ENCODE measurements around the gene INO80D. TPM values are rescaled to one million over a fixed set of nuclear protein-coding genes. Genes with fewer than 3 reads are reported as not detected.
A peak's percentile ranks its signal among the peaks of the same experiment; 100 is the strongest.

Gene INO80D
- total and polyA plus RNA-seq, 2 of the 13 experiments (the other 11 are each of a cell fraction or from before 2014, with no cell fraction given): 7.6 to 7.9 TPM

DNA sequence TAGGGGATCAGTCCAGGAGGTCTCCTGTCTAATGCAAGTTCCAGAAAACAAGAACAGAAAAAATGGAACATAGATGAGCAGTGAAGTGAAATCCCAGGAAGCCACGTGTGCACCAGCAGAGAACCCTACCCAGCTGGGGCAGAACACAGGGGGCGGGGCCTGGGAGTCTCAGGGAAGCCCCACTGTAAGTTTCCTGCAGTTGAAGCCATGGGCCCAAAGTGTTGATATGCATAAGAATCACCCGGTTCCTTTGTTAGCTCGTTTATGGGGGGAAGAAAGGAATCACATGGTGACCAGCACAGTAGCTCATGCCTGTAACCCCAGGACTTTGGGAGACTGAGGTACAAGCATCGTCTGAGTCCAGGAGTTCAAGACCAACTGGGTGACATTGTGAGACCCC, 131.3 kb downstream of the INO80D start (continued):
- TF ChIP-seq, protein P1, sequence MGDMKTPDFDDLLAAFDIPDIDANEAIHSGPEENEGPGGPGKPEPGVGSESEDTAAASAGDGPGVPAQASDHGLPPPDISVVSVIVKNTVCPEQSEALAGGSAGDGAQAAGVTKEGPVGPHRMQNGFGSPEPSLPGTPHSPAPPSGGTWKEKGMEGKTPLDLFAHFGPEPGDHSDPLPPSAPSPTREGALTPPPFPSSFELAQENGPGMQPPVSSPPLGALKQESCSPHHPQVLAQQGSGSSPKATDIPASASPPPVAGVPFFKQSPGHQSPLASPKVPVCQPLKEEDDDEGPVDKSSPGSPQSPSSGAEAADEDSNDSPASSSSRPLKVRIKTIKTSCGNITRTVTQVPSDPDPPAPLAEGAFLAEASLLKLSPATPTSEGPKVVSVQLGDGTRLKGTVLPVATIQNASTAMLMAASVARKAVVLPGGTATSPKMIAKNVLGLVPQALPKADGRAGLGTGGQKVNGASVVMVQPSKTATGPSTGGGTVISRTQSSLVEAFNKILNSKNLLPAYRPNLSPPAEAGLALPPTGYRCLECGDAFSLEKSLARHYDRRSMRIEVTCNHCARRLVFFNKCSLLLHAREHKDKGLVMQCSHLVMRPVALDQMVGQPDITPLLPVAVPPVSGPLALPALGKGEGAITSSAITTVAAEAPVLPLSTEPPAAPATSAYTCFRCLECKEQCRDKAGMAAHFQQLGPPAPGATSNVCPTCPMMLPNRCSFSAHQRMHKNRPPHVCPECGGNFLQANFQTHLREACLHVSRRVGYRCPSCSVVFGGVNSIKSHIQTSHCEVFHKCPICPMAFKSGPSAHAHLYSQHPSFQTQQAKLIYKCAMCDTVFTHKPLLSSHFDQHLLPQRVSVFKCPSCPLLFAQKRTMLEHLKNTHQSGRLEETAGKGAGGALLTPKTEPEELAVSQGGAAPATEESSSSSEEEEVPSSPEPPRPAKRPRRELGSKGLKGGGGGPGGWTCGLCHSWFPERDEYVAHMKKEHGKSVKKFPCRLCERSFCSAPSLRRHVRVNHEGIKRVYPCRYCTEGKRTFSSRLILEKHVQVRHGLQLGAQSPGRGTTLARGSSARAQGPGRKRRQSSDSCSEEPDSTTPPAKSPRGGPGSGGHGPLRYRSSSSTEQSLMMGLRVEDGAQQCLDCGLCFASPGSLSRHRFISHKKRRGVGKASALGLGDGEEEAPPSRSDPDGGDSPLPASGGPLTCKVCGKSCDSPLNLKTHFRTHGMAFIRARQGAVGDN (CRISPR knock-in tag; IDR thresholded peaks at IDR 0.05): peak; percentile 45; the same call in 1 of the 2 replicates
- TF ChIP-seq MED1 (CRISPR knock-in tag; IDR thresholded peaks at IDR 0.05): 0 out of 2 replicates have a peak, but pooled peaks have one; percentile 29
- 0 out of 2 replicates have a peak, but pooled peaks have one; percentile 35 for TF ChIP-seq ZMYM3 (CRISPR knock-in tag; IDR thresholded peaks at IDR 0.05)
- TF ChIP-seq, protein P2, sequence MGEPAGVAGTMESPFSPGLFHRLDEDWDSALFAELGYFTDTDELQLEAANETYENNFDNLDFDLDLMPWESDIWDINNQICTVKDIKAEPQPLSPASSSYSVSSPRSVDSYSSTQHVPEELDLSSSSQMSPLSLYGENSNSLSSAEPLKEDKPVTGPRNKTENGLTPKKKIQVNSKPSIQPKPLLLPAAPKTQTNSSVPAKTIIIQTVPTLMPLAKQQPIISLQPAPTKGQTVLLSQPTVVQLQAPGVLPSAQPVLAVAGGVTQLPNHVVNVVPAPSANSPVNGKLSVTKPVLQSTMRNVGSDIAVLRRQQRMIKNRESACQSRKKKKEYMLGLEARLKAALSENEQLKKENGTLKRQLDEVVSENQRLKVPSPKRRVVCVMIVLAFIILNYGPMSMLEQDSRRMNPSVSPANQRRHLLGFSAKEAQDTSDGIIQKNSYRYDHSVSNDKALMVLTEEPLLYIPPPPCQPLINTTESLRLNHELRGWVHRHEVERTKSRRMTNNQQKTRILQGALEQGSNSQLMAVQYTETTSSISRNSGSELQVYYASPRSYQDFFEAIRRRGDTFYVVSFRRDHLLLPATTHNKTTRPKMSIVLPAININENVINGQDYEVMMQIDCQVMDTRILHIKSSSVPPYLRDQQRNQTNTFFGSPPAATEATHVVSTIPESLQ (CRISPR knock-in tag; conservative IDR thresholded peaks at IDR 0.05): no peak
- TF ChIP-seq NRL (CRISPR knock-in tag; IDR thresholded peaks at IDR 0.05; ENCODE audit: borderline replicate concordance): no peak
- TF ChIP-seq TEAD3 (CRISPR knock-in tag; optimal IDR thresholded peaks at IDR 0.05; ENCODE audit: borderline replicate concordance): peak; percentile 10
- TF ChIP-seq ZNF121 (CRISPR knock-in tag; IDR thresholded peaks at IDR 0.05): no peak
- TF ChIP-seq SAP130 (CRISPR knock-in tag; IDR thresholded peaks at IDR 0.05; ENCODE audit: low read depth): peak; percentile 53
- 0 out of 2 replicates have a peak, but pooled peaks have one; percentile 11 for TF ChIP-seq SP5 (CRISPR knock-in tag; IDR thresholded peaks at IDR 0.05; ENCODE audit: borderline replicate concordance, low read depth)
- TF ChIP-seq, protein P3, sequence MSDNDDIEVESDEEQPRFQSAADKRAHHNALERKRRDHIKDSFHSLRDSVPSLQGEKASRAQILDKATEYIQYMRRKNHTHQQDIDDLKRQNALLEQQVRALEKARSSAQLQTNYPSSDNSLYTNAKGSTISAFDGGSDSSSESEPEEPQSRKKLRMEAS (IDR thresholded peaks at IDR 0.05): peak; percentile 51; the same call in 1 of the 2 replicates
- TF ChIP-seq, protein P4, sequence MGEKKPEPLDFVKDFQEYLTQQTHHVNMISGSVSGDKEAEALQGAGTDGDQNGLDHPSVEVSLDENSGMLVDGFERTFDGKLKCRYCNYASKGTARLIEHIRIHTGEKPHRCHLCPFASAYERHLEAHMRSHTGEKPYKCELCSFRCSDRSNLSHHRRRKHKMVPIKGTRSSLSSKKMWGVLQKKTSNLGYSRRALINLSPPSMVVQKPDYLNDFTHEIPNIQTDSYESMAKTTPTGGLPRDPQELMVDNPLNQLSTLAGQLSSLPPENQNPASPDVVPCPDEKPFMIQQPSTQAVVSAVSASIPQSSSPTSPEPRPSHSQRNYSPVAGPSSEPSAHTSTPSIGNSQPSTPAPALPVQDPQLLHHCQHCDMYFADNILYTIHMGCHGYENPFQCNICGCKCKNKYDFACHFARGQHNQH (CRISPR knock-in tag; IDR thresholded peaks at IDR 0.05): peak; percentile 26; the same call in 1 of the 2 replicates
- TF ChIP-seq ZNF224 (CRISPR knock-in tag; IDR thresholded peaks at IDR 0.05): no peak
- TF ChIP-seq MATR3 (CRISPR knock-in tag; IDR thresholded peaks at IDR 0.05): no peak
- TF ChIP-seq NONO (IDR thresholded peaks at IDR 0.05): no peak
- TF ChIP-seq NONO (CRISPR knock-in tag; conservative IDR thresholded peaks at IDR 0.05): no peak

All from HepG2 (cell line).